GM21723 (cell line): ENCODE measurements around the gene SDE2.
"Not testable (repeated sequence)": the region's sequence is repeated elsewhere in the genome, so short reads cannot be mapped to it uniquely, and the experiment has no call there.

Experiments used
- ATAC-seq: cut with Tn5 transposase; IDR thresholded peaks from one replicate; pipeline ENCODE4 v1.9.1; 2021; ENCODE audit warnings: mild to moderate bottlenecking, moderate library complexity; ENCODE audit not compliant: unreplicated experiment

Gene SDE2

GRCh38 chr1:226007126-226007892, 8.2 kb upstream of the SDE2 start:
- not testable (repeated sequence) for ATAC-seq

GRCh38 chr1:226006686-226007085, 7.5 kb upstream of the SDE2 start:
- no peak for ATAC-seq

GRCh38 chr1:226004396-226004795, 5.3 kb upstream of the SDE2 start:
- ATAC-seq, result no peak

- no peak for ATAC-seq
Measured at GRCh38 chr1:226003502-226004170, 4.5 kb upstream of the SDE2 start.

- no peak for ATAC-seq
Measured at GRCh38 chr1:226002667-226003501, 3.7 kb upstream of the SDE2 start.

GRCh38 chr1:226001963-226002666, 3.0 kb upstream of the SDE2 start:
- ATAC-seq, result peak; percentile 27

GRCh38 chr1:226001088-226001487, 1.9 kb upstream of the SDE2 start:
- no peak for ATAC-seq

- not testable (repeated sequence) for ATAC-seq
Measured at GRCh38 chr1:226000493-226001081, 1.4 kb upstream of the SDE2 start.

GRCh38 chr1:225999912-226000337, 782 bp upstream of the SDE2 start:
- peak; percentile 36 for ATAC-seq

GRCh38 chr1:225998560-225999226, 450 bp downstream of the SDE2 start:
- ATAC-seq, result peak; percentile 12

GRCh38 chr1:225996946-225997545, 2.1 kb downstream of the SDE2 start:
- ATAC-seq, result no peak

- ATAC-seq, result no peak
Measured at GRCh38 chr1:225995919-225996864, 3.0 kb downstream of the SDE2 start.

GRCh38 chr1:225990705-225991464, 8.3 kb downstream of the SDE2 start:
- no peak for ATAC-seq

- no peak for ATAC-seq
Measured at GRCh38 chr1:225987491-225988316, 11.4 kb downstream of the SDE2 start.

GRCh38 chr1:225981714-225982113, 17.4 kb downstream of the SDE2 start:
- ATAC-seq, result no peak

- no peak for ATAC-seq
Measured at GRCh38 chr1:225980005-225980836, 18.9 kb downstream of the SDE2 start.
